Liver (tissue), 9 donors: ENCODE measurements around the gene MVB12B. TPM values are rescaled to one million over a fixed set of nuclear protein-coding genes. Genes with fewer than 3 reads are reported as not detected.

Source experiments
- DNase-seq: peaks from one replicate; pipeline ENCODE4 v3.0.0-alpha.2; 2017; ENCODE audit warnings: low spot score
- H3K27ac ChIP-seq, 2 donors: one replicate each; pipeline ENCODE4 v1.7.0; 2013; ENCODE audit warnings: inconsistent platforms in 2 of 2, low read length in 2 of 2, control low read depth in 1 of 2, low read depth in 1 of 2, mild to moderate bottlenecking in 1 of 2
- H3K27me3 ChIP-seq, 4 donors: one replicate each; pipeline versions ENCODE4 v1.6.1 to v1.7.0; 2013; ENCODE audit warnings: low read length in 3 of 4, inconsistent platforms in 1 of 4, mild to moderate bottlenecking in 1 of 4, moderate library complexity in 1 of 4; ENCODE audit not compliant: control insufficient read depth in 4 of 4, insufficient read depth in 4 of 4
- H3K36me3 ChIP-seq, 4 donors: one replicate each; pipeline versions ENCODE4 v1.6.1 to v1.7.0; 2013; ENCODE audit warnings: low read length in 3 of 4, mild to moderate bottlenecking in 3 of 4, low read depth in 1 of 4, moderate library complexity in 1 of 4; ENCODE audit not compliant: control insufficient read depth in 4 of 4, insufficient read depth in 3 of 4
- H3K4me1 ChIP-seq, 4 donors: one replicate each; pipeline versions ENCODE4 v1.6.1 to v1.7.0; 2013; ENCODE audit warnings: low read length in 3 of 4, mild to moderate bottlenecking in 3 of 4, moderate library complexity in 1 of 4; ENCODE audit not compliant: control insufficient read depth in 4 of 4, insufficient read depth in 4 of 4
- H3K4me3 ChIP-seq, 3 donors: one replicate each; pipeline versions ENCODE4 v1.6.1 to v1.7.0; 2013; ENCODE audit warnings: low read length in 3 of 3, control low read depth in 1 of 3, low read depth in 1 of 3, mild to moderate bottlenecking in 1 of 3
- H3K9ac ChIP-seq, 2 donors: one replicate each; pipeline ENCODE4 v1.7.0; 2013; ENCODE audit warnings: low read length in 2 of 2, mild to moderate bottlenecking in 2 of 2, moderate library complexity in 2 of 2, control low read depth in 1 of 2, low read depth in 1 of 2
- H3K9me3 ChIP-seq, 4 donors: one replicate each; pipeline versions ENCODE4 v1.6.1 to v1.7.0; 2013; ENCODE audit warnings: low read length in 3 of 4; ENCODE audit not compliant: control insufficient read depth in 4 of 4
- FOXA2 ChIP-seq: IDR thresholded peaks from 2 replicates; pipeline ENCODE4 v1.6.1; 2016; ENCODE audit warnings: antibody characterized with exemption
- GABPA ChIP-seq, 2 donors: IDR thresholded peaks in 1 of 2; conservative IDR thresholded peaks in 1 of 2; 2 replicates each; pipeline ENCODE4 v1.6.1; 2016; ENCODE audit warnings: antibody characterized with exemption in 2 of 2, mild to moderate bottlenecking in 1 of 2, moderate library complexity in 1 of 2
- HNF4A ChIP-seq, 2 donors: conservative IDR thresholded peaks; 2 replicates each; pipeline ENCODE4 v1.6.1; 2016; ENCODE audit warnings: antibody characterized with exemption in 2 of 2, mild to moderate bottlenecking in 2 of 2
- HNF4G ChIP-seq: IDR thresholded peaks from 2 replicates; pipeline ENCODE4 v1.6.1; 2016; ENCODE audit warnings: antibody characterized with exemption
- JUND ChIP-seq, 2 donors: IDR thresholded peaks; 2 replicates each; pipeline ENCODE4 v1.6.1; 2016; ENCODE audit warnings: antibody characterized with exemption in 2 of 2
- NR2F2 ChIP-seq: IDR thresholded peaks from 2 replicates; pipeline ENCODE4 v1.6.1; 2016; ENCODE audit warnings: antibody characterized with exemption
- RXRA ChIP-seq, 2 donors: IDR thresholded peaks; 2 replicates each; pipeline ENCODE4 v1.6.1; 2017 to 2018; ENCODE audit warnings: antibody characterized with exemption in 2 of 2, mild to moderate bottlenecking in 1 of 2
- SP1 ChIP-seq: IDR thresholded peaks from 2 replicates; pipeline ENCODE4 v1.6.1; 2018; ENCODE audit warnings: antibody characterized with exemption, mild to moderate bottlenecking
- WGBS: extraction: QIAGEN DNeasy Blood & Tissue Kit; methylation state at CpG from one replicate; pipeline ENCODE4 v1.1.7; 2013; 5-methylcytosine and 5-hydroxymethylcytosine counted together
- polyA plus RNA-seq, 2 donors: library from polyadenylated mRNA; stranded (reverse) in 1 of 2; unstranded in 1 of 2; fragments of 200-250 nt in 1 of 2; fragments of >200 nt in 1 of 2; fragmentation: Nextera tagmentation in 1 of 2; extraction: Ambion mirVana in 1 of 2; gene quantifications; one replicate each; pipeline versions ENCODE4 v1.2.1 to v1.2.3, GENCODE V29; 2013 to 2015
- total RNA-seq, 2 donors: library from RNA; depleted of rRNA; stranded (reverse); fragments of >200 nt; gene quantifications; one replicate each; pipeline ENCODE4 v1.2.3, GENCODE V29; 2014
- TF ChIP-seq, protein P1 (sequence below): fragments of 150-350 bp; IDR thresholded peaks from 2 replicates; pipeline ENCODE4 v1.5.1; 2017; ENCODE audit warnings: improper control_type of control experiment, low read depth, low read length; ENCODE audit not compliant: missing input control
- TF ChIP-seq, protein P2 (sequence below): IDR thresholded peaks from 2 replicates; pipeline ENCODE4 v1.6.1; 2016; ENCODE audit warnings: antibody characterized with exemption
- TF ChIP-seq, protein P3 (sequence below): IDR thresholded peaks from 2 replicates; pipeline ENCODE4 v1.6.1; 2016; ENCODE audit warnings: antibody characterized with exemption
- TF ChIP-seq, protein P4 (sequence below): IDR thresholded peaks from 2 replicates; pipeline ENCODE4 v1.6.1; 2016; ENCODE audit warnings: antibody characterized with exemption
- donor health status: healthy.
- donor health status: healthy.
- donor health status: healthy.
- donor health status: healthy.
- donor health status: healthy.

Gene MVB12B
- total and polyA plus RNA-seq, 4 donors = 5.3 to 12.4 (median 8.4) TPM

DNA sequence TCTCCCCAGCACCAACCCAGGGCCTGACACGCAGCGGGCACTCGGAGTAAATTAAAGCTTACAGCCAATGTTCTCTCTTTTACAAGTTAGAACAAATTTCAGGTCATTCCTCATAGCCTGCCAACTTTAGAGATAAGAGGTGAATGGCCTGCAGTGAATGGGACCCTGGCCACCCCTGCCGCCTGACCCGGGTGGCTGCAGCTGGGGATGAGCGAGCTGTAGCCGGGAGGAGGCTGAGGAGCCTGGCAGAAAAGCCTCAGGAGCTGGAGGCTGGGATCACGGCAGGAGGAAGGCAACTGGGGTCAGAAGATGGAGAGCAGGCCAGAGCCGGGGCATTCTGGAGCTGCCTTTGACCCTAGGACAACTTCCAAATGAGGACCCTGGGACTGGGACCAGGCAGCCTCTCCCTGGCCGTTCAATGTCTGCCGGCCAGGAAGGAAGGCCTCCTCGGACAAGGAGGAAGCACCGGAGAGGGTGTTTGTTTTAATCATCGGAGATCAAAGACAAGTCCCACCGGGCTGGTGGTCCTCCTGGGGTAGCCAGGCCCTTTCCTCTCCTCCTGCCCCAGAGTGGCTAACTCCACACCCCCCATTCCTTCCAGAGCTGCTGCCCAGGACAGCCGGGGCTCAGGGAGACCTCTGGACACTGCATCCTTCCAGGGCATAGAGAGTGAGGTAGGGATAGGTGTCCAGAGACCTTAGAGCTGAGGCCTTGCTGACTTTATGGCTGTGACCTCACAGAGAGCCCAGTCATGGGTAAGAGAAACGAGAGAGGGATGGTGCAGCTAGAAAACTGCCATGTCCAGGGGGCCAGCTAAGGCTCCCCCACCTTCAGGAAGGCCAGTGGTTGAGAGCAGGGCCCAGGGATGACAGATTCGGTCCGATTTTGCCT is 199.8 kb downstream of the MVB12B start:
- no peaks in the 10 kb centered on the region for H3K9me3 ChIP-seq
- TF ChIP-seq HNF4G (no peak), RXRA (IDR thresholded peaks at IDR 0.05) (peak; percentile 62 to 65), GABPA (IDR thresholded peaks at IDR 0.05 in 1 of 2, conservative IDR thresholded peaks at IDR 0.05 in 1 of 2) (no peak), SP1 (no peak), JUND (IDR thresholded peaks at IDR 0.05) (no peak), HNF4A (conservative IDR thresholded peaks at IDR 0.05) (peak in 1 of 2 donors; percentile 24), NR2F2 (peak; percentile 51)
- TF ChIP-seq, protein P1, sequence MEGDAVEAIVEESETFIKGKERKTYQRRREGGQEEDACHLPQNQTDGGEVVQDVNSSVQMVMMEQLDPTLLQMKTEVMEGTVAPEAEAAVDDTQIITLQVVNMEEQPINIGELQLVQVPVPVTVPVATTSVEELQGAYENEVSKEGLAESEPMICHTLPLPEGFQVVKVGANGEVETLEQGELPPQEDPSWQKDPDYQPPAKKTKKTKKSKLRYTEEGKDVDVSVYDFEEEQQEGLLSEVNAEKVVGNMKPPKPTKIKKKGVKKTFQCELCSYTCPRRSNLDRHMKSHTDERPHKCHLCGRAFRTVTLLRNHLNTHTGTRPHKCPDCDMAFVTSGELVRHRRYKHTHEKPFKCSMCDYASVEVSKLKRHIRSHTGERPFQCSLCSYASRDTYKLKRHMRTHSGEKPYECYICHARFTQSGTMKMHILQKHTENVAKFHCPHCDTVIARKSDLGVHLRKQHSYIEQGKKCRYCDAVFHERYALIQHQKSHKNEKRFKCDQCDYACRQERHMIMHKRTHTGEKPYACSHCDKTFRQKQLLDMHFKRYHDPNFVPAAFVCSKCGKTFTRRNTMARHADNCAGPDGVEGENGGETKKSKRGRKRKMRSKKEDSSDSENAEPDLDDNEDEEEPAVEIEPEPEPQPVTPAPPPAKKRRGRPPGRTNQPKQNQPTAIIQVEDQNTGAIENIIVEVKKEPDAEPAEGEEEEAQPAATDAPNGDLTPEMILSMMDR = no peak
- TF ChIP-seq, protein P2, sequence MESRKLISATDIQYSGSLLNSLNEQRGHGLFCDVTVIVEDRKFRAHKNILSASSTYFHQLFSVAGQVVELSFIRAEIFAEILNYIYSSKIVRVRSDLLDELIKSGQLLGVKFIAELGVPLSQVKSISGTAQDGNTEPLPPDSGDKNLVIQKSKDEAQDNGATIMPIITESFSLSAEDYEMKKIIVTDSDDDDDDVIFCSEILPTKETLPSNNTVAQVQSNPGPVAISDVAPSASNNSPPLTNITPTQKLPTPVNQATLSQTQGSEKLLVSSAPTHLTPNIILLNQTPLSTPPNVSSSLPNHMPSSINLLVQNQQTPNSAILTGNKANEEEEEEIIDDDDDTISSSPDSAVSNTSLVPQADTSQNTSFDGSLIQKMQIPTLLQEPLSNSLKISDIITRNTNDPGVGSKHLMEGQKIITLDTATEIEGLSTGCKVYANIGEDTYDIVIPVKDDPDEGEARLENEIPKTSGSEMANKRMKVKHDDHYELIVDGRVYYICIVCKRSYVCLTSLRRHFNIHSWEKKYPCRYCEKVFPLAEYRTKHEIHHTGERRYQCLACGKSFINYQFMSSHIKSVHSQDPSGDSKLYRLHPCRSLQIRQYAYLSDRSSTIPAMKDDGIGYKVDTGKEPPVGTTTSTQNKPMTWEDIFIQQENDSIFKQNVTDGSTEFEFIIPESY = no peak
- TF ChIP-seq, protein P3, sequence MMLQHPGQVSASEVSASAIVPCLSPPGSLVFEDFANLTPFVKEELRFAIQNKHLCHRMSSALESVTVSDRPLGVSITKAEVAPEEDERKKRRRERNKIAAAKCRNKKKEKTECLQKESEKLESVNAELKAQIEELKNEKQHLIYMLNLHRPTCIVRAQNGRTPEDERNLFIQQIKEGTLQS = no peak
- DNase-seq = no peak
- H3K36me3 ChIP-seq = no peaks in the 10 kb centered on the region
- 50% methylated on average over 19 of the region's 19 CpGs for WGBS
- H3K4me3 ChIP-seq = no peak overlapping the region
- H3K27me3 ChIP-seq = peaks cover 0 to 2% (median 0%) of the 10 kb centered on the region in 4 donors
- peaks cover 0 to 18% (median 9%) of the 10 kb centered on the region in 4 donors for H3K4me1 ChIP-seq
- H3K27ac ChIP-seq = no peak overlapping the region
- no peak overlapping the region for H3K9ac ChIP-seq

DNA sequence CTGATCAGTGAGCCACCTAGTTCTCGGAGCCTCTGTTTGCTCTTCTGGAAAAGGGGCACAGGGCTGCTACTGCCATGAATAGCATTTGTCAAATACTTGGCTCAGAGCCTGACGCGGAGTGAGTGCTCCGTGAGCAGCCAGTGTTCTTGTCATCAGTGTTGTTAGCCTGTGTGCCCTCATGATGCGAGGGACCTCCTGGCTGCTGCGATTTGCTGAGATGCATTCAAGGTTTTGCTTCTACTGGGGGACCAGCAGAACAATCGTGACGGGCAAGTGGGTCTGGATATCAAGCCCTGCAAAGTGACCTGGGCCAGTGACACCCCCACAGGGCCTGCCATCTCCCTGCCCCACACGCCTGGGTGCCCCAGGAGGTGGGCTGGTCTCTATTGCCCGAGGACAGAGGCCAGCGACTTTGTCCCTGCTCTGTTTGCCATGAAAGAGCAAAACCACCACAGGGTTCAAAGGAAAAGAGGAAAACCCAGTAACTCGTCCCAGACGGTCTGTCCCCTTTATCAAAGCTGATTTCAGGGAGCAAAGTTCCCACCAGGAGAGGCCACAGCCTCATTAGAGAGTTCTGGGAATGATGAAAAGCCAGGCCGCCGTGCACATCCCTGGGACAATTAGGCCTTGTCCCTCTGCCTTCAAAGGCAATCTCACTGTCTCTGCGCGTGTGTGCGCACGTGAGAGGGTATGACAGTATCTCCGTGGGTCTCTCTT is 200.6 kb downstream of the MVB12B start:
- peaks cover 0 to 18% (median 9%) of the 10 kb centered on the region in 4 donors for H3K4me1 ChIP-seq
- H3K9me3 ChIP-seq = no peaks in the 10 kb centered on the region
- H3K9ac ChIP-seq = no peak overlapping the region
- no peaks in the 10 kb centered on the region for H3K36me3 ChIP-seq
- TF ChIP-seq FOXA2 (no peak), RXRA (IDR thresholded peaks at IDR 0.05) (peak in 1 of 2 donors; percentile 12)
- H3K4me3 ChIP-seq = no peak overlapping the region
- no peak overlapping the region for H3K27ac ChIP-seq
- peaks cover 0 to 2% (median 0%) of the 10 kb centered on the region in 4 donors for H3K27me3 ChIP-seq
- no peak for DNase-seq
- WGBS = 73% methylated on average over 20 of the region's 20 CpGs

DNA sequence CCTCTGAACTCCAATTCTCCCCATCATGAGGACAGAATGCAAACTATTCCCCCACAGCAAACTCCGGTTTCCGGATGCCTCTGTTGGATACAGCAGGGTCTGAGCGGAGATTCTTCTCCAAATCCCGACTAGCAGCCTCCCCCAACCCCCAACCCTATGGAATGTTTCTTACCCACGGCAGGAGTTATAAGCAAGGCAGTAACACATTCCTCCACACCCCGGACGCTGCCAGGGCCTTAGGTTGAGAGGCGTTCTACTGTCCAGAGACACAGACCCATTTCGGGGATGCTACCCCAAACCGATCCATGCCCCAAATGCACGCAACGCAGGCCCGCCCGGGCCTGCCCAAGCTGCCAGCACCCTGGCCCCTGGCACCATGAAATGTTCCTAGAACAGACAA is 201.5 kb downstream of the MVB12B start:
- TF ChIP-seq, protein P4, sequence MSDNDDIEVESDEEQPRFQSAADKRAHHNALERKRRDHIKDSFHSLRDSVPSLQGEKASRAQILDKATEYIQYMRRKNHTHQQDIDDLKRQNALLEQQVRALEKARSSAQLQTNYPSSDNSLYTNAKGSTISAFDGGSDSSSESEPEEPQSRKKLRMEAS = no peak
- Histone ChIP-seq H3K36me3 (no peaks in the 10 kb centered on the region), H3K27me3 (peaks cover 0 to 2% (median 0%) of the 10 kb centered on the region in 4 donors), H3K9ac (no peak overlapping the region), H3K4me1 (peaks cover 0 to 18% (median 9%) of the 10 kb centered on the region in 4 donors), H3K4me3 (no peak overlapping the region), H3K9me3 (no peaks in the 10 kb centered on the region), H3K27ac (no peak overlapping the region)
- DNase-seq = no peak
- 94% methylated on average over 14 of the region's 14 CpGs for WGBS
